Posterior cingulate gyrus (tissue), 11 donors: ENCODE data around the gene PARP9.
"Not testable (repeated sequence)": the region's sequence is repeated elsewhere in the genome, so short reads cannot be mapped to it uniquely, and the experiment has no call there.

Experiments used
- DNase-seq, 10 donors: peaks; one replicate each; pipeline versions ENCODE4 v3.0.0 to v3.0.0-alpha.2; 2020 to 2021; ENCODE audit warnings: mixed read lengths in 3 of 10
- intact Hi-C: fragments of 100-400 bp; cut with DNase I; formaldehyde crosslinking; loops from one replicate; pipeline ENCODE4 v1.15.1; 2023

PARP9 gene

GRCh38 chr3:122530164-122530563, 33.9 kb downstream of the PARP9 start:
- DNase-seq: no peak

GRCh38 chr3:122523317-122523716, 40.8 kb downstream of the PARP9 start:
- intact Hi-C loops: no loop called here
- DNase-seq: no peak

More at GRCh38 chr3:122530164-122530563, 33.9 kb downstream of the PARP9 start:
- intact Hi-C loops: no loop called here

DNA sequence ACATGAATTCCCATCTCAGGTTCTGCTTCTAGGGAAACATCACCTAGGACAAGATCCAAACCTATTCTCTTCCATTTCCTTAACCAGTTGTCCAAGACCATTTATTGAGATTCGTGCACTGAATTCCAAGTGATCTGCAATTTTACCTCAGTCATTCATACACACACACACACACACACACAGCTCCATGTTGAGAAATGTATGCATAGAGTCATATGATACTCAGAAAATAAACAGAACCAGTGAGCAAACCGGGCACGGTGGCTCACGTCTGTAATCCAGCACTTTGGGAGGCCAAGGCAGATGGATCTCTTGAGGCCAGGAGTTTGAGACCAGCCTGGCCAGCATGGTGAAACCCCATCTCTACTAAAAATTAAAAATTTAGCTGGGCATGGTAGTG, 43.2 kb downstream of the PARP9 start:
- intact Hi-C loops: no loop called here
- no peak for DNase-seq

GRCh38 chr3:122519693-122520092, 44.4 kb downstream of the PARP9 start:
- no peak for DNase-seq
- intact Hi-C loops: loop anchor here (10.0 kb wide), 1 partner anchor 135 kb away; the partner anchor contains the start of genes FAM162A and MIX23

DNA sequence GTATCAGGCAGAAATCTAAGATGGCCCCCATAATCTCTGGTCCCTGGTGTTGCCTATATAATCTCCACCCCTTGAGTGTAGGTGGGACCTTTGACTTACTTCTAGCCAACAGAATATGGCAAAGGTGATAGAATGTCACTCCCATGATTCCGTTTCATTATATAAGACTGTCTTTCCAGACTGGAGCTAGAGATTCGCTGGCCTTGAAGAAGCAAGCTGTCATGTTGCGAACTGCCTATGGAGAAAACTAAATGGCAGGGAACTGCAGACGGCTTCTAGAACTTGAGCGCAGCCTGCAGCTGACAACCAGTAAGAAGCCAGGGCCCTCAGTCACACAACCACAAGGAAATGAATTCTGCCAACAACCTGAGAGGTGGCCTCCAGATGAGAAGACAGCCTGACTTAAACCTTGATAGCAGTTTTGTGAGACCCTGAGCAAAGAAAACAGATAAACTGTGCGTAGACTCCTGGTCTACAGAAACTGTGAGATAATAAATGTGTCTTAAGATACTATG, 47.2 kb downstream of the PARP9 start:
- intact Hi-C loops: loop anchor here (10.0 kb wide), 1 partner anchor 132 kb away; the partner anchor contains the start of genes FAM162A and MIX23
- no peak for DNase-seq

GRCh38 chr3:122515870-122516269, 48.2 kb downstream of the PARP9 start:
- intact Hi-C loops: loop anchor here (10.0 kb wide), 1 partner anchor 131 kb away; the partner anchor contains the start of genes FAM162A and MIX23

DNA sequence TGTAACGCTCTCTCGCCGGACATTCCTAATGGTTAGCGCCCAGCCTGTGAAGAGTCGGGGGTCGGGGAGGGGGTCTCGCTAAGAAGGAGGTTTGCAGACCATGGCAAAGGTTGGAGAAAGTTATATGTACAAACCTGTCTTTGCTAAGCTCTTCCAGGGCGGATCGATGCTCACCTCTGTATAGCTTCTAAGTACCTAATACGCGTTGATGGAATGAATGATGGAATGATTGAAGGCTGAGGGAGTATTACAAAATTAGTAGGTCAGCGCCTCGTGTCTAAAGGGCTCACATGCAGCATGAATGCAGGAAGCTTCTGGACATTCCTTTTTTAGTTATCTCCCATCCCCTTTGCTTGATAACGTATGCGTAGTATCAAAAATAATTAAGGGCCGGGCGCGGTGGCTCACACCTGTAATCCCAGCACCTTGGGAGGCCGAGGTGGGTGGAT, 49.1 kb downstream of the PARP9 start:
- no peak for DNase-seq
- intact Hi-C loops: loop anchor here (10.0 kb wide), 1 partner anchor 130 kb away; the partner anchor contains the start of genes FAM162A and MIX23

More at GRCh38 chr3:122515870-122516269, 48.2 kb downstream of the PARP9 start:
- no peak for DNase-seq

DNA sequence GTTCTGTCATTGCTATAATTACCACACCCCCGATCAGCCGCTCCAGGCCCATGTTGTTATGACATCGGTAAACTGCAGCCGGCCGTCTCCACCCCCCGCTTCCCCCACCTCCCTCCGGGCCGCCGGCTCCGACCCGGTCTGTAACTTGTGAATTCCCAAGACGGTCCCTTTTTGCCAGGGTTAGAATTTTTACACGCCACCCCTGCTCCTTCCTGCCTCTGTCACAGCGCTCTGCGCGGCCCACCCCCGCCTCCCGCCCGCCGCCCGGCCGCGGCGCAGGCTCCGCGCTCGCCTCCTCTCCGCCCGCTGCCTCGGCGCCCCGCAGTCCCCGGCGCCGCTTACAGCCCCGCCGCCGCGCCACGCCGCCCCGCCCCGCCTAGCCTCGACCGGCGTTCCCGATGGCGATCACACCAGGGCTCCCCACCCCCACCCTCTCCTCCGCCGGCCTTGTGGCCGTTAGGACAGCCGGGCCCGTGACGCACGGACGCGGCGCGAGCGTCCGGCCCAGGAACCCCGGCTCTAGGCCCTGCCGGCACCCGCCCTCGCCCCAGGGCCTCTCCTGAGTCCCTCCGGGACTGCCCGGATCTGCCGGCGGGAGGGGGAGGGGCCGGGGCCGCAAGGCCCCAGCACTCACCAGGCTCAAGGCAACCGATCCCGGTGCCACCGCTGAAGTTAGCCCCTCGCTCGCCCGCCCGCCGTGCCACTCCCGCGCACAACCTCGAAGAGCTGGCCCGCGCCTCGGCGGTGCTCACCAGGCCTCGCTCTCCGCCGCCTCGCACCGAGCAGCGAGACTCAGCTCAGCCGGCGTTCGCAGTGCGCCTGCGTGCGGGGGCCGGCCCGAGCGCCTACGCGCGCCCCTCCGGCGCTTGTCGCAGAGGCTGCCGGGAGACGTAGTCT, 49.7 kb downstream of the PARP9 start, which contains the start of gene KPNA1:
Gene KPNA1, minus strand, starts transcription at position 817 of the 897 bp plus-strand sequence. CDS start 18,374 bp downstream, outside the sequence.
- intact Hi-C loops: loop anchor here (5.0 to 10.0 kb wide), 2 partner anchors 97 to 130 kb away; partner anchors contain the start of genes FAM162A, MIX23 and WDR5B
- DNase-seq: peak; percentile 81 to 98 (median 86)

DNA sequence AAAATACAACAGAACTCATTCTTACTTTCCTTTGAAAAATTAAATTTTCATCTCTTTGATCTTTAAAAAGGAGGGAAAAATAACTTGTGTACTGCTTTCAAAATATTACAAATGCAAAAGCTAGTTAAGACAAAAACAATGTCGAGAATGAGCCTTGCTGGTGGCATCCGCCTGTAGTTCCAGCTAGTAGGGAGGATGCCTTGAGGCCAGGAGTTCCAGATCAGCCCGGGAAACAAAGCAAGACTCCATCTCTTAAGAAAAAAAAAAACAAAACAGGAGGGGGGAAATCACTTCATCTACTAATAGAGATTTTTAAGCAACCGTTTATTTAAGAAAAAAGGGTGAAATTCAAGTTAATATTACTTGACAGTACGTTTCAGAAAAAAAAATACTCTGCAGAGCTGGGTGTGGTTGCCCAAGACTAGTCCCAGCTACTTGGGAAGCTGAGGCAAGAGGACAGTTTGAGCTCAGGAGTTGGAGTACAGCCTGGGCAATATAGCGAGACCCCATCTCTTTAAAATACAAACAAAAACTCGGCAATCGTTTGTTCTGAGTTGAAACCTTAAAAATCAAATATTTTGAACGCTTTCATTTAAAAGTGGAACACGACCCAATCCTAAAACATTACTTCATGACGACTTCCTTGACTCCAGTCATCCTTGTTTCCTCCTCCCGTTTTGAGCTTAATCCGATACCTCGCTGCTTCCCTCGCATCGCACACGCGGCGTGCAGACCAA, 50.5 kb downstream of the PARP9 start:
- DNase-seq: no peak
- intact Hi-C loops: loop anchor here (5.0 to 10.0 kb wide), 2 partner anchors 96 to 129 kb away; partner anchors contain the start of genes FAM162A, MIX23 and WDR5B

DNA sequence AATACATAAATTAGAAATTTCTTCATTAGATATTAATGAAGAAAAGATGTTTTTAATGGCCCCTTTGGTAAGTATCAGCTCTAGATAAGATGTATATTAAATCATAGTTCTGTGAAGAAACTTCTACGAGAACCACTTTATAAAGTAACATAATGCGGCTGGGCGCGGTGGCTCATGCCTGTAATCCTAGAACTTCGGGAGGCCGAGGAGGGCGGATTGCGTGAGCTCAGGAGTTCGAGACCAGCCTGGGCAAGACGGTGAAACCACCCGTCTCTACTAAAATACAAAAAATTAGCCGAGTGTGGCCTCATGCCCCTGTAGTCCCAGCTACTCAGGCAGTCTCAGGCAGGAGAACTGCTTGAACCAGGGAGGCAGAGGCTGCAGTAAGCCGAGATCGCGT, 51.8 kb downstream of the PARP9 start:
- intact Hi-C loops: loop anchor here (5.0 to 10.0 kb wide), 2 partner anchors 95 to 127 kb away; partner anchors contain the start of genes FAM162A, MIX23 and WDR5B
- no peak for DNase-seq

DNA sequence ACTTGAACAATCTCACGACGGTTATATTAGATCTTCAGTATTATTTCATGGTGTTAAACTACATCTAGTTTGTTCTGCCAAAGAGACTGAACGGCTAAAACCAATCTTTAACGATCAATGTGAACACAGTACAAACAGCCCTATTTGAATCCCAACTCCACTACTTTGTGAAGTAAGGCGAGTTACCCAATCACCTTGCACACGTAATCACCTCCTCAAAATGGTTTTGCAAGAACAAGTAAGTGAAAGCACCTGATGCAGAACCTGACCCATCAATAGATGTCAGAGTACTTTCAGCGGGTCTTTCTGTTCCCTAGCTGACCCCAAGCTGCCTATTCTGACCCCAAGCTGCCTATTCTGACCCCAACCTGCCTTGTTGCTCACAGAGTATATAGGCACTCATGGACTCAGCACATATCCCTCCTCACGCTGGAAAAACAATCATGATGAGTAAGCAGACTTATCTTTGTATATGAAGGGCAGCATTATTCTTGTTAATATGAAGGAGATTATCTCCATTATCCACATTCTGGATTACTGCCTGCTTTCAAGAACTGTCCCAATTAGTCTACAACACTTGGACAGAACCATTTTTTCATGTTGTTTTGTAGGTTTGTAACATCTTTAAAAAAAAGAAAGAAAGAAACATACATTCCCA, 53.1 kb downstream of the PARP9 start:
- intact Hi-C loops: loop anchor here (5.0 to 10.0 kb wide), 2 partner anchors 94 to 126 kb away; partner anchors contain the start of genes FAM162A, MIX23 and WDR5B
- DNase-seq: no peak

DNA sequence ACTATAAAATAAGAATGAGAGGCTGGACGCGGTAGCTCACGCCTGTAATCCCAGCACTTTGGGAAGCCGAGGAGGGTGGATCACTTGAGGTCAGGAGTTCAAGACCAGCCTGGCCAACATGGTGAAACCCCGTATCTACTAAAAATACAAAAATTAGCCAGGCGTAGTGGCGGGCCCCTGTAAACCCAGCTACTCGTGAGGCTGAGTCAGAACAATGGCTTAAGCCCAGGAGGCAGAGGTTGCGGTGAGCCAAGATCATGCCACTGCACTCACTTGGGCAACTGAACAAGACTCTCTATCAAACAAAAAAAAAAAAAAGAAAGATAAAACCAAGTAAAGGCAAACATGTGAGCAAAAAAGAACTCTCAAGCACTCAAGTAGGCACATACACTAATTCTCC, 55.2 kb downstream of the PARP9 start:
- intact Hi-C loops, DNase-seq: not testable (repeated sequence)

DNA sequence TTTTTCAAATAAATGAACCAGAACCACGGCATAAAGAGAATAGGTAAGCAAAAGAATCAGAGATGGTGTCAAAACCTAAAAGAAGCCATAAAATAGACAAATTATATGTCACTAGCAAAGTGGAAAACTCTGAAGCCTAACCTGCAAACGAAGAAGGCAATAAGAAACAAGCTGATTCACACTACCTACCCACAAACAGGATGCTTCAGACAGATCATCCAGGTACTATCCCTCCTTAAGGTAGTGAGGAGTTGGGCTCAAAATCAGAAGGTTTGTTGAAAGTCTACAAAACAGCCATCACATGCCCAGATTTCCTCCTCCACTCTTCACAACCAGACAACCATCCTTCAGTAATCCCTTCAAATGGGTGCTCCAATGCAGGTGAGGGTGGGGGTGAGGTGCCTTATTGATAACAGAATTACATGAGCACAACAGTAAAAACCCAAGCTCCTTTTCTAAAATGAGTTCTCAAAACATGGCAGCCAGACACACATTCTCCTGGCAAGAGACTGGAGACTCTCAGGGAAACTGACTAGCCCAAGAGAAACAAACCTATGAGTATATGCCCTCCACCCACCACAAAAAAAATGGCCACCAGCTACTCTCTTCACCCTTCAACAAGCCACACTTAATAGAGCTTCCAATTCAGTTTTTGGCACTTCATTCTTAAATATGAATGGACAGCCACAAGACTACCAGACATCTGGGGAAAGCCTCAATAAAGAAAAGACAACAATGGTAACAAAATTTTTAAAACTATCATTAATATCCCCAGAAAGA, 55.8 kb downstream of the PARP9 start:
- DNase-seq: no peak
- intact Hi-C loops: no loop called here

- DNase-seq: no peak
- intact Hi-C loops: no loop called here
Measured at GRCh38 chr3:122506450-122506849, 57.6 kb downstream of the PARP9 start.

- intact Hi-C loops: no loop called here
- no peak for DNase-seq
Measured at GRCh38 chr3:122505676-122506075, 58.4 kb downstream of the PARP9 start.

GRCh38 chr3:122502941-122503340, 61.2 kb downstream of the PARP9 start:
- DNase-seq: no peak
- intact Hi-C loops: no loop called here

DNA sequence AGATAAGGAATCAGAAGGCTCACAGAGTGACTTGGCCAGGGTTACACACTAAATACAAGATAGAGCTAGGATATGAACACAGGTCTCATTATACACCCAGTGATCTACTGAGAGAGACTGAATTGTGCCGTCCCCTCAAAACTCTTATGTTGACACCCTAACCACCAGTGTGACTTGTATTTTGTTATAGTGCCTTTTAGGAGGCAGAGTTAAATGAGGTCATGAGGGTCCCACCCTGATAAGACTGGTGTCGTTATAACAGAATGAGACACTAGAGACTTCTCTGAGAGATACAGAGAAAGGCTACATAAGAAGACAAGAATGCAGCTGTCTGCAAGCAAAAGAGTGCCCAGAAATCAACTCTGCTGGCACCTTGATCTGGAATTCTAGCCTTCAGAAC, 62.0 kb downstream of the PARP9 start:
- intact Hi-C loops: no loop called here
- no peak for DNase-seq

DNA sequence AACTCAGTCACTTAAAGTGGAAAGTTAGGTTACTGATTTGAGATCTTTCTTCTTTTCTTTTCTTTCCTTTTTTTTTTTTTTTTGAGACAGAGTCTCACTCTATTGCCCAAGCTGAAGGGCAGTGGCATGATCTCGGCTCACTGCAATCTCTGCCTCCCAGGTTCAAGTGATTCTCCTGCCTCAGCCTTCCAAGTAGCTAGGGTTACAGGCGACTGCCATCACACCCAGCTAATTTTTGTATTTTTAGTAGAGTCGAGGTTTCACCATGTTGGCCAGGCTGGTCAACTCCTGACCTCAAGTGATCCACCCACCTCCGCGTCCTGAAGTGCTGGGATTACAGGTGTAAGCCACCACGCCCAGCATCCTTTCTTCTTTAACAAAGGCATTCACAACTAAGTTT, 63.1 kb downstream of the PARP9 start:
- DNase-seq, intact Hi-C loops: not testable (repeated sequence)

DNA sequence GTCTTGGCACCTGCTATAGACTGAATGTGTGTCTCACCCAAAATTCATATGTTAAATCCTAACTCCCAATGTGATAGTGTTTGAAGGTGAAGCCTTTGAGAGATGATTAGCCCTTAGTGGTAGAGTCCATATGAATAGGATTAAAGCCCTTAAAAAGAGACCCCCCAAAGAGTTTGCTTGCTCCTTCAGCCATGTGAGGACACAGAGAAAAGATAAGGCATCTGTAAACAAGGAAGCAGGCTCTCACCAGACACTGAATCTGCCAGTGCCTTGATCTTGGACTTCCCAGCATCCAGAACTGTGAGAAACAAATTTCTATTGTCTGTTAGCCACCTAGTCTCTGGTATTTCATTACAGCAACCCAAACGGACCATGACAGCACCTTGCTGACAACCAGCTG, 65.9 kb downstream of the PARP9 start:
- no peak for DNase-seq
- intact Hi-C loops: no loop called here
